ENCODE results near the gene DTNB.
"Not testable (repeated sequence)": the region's sequence is repeated elsewhere in the genome, so short reads cannot be mapped to it uniquely, and the experiment has no call there.

The DTNB gene

GRCh38 chr2:25535411-25536289, 137.7 kb downstream of the DTNB start:
- DNase-seq, result not testable (repeated sequence)

- DNase-seq, result not testable (repeated sequence)
Observed at GRCh38 chr2:25534937-25535336, 138.4 kb downstream of the DTNB start.

GRCh38 chr2:25534455-25534854, 138.9 kb downstream of the DTNB start:
- no peak for DNase-seq

- not testable (repeated sequence) for DNase-seq
Observed at GRCh38 chr2:25533771-25534170, 139.6 kb downstream of the DTNB start.

- no peak for DNase-seq
Observed at GRCh38 chr2:25532521-25532920, 140.9 kb downstream of the DTNB start.

GRCh38 chr2:25529034-25529433, 144.3 kb downstream of the DTNB start:
- DNase-seq, result no peak

- DNase-seq, result no peak
Observed at GRCh38 chr2:25528173-25528572, 145.2 kb downstream of the DTNB start.

GRCh38 chr2:25524507-25524906, 148.9 kb downstream of the DTNB start:
- DNase-seq, result no peak

- no peak for DNase-seq
Observed at GRCh38 chr2:25523060-25523459, 150.3 kb downstream of the DTNB start.

- DNase-seq, result peak; percentile 16
Observed at GRCh38 chr2:25521665-25522387, 151.6 kb downstream of the DTNB start.

GRCh38 chr2:25521126-25521525, 152.3 kb downstream of the DTNB start:
- DNase-seq, result no peak

GRCh38 chr2:25517701-25518100, 155.7 kb downstream of the DTNB start:
- DNase-seq, result no peak

- no peak for DNase-seq
Observed at GRCh38 chr2:25514043-25514637, 159.2 kb downstream of the DTNB start.

GRCh38 chr2:25512707-25513106, 160.7 kb downstream of the DTNB start:
- no peak for DNase-seq

GRCh38 chr2:25506226-25506625, 167.2 kb downstream of the DTNB start:
- DNase-seq, result no peak

- no peak for DNase-seq
Observed at GRCh38 chr2:25505622-25506021, 167.8 kb downstream of the DTNB start.

GRCh38 chr2:25505182-25505581, 168.2 kb downstream of the DTNB start:
- no peak for DNase-seq

- DNase-seq, result no peak
Observed at GRCh38 chr2:25504266-25504665, 169.1 kb downstream of the DTNB start.

- no peak for DNase-seq
Observed at GRCh38 chr2:25499157-25499556, 174.2 kb downstream of the DTNB start.

- DNase-seq, result no peak
Observed at GRCh38 chr2:25497918-25498407, 175.4 kb downstream of the DTNB start.

GRCh38 chr2:25497229-25497917, 176.0 kb downstream of the DTNB start:
- DNase-seq, result no peak

- no peak for DNase-seq
Observed at GRCh38 chr2:25494616-25495015, 178.8 kb downstream of the DTNB start.

GRCh38 chr2:25493207-25493606, 180.2 kb downstream of the DTNB start:
- DNase-seq, result no peak

Data from SIG-M5 (cell line).